ENCODE data around the gene AWAT2. TPM values are rescaled to one million over a fixed set of nuclear protein-coding genes. Genes with fewer than 3 reads are reported as not detected.

AWAT2 gene, protein sequence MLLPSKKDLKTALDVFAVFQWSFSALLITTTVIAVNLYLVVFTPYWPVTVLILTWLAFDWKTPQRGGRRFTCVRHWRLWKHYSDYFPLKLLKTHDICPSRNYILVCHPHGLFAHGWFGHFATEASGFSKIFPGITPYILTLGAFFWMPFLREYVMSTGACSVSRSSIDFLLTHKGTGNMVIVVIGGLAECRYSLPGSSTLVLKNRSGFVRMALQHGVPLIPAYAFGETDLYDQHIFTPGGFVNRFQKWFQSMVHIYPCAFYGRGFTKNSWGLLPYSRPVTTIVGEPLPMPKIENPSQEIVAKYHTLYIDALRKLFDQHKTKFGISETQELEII
- not detected for total RNA-seq

DNA sequence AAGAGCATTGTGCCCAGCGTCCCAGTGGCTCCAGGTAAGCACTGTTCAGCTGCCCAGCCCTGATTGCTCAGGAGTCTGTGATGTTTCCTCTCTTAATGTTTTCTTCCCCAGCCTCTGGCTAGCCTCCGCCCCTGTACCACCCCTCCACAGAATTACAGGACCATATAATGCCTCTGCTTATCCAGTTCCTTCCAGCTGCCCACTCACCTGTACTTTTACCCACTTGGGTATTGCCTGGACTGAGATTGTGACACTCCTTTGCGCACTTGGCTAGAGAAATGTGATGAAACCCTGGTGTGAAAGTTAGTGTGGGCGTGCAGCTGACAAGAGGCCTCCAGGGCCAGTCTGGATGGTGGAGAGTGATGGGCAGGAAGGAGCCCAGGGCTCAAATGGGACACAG is at the start of gene AWAT2:
Gene AWAT2 (minus strand): TSS at position 14 of the 400 bp plus-strand sequence. CDS start 6 bp downstream, at position 8.
- DNase-seq: no peak
- no peak for TF ChIP-seq CTCF (IDR thresholded peaks at IDR 0.05)
- no peak for TF ChIP-seq POLR2A (IDR thresholded peaks at IDR 0.05)
- Histone ChIP-seq H3K27ac (no peak within 1 kb of the TSS), H3K4me3 (no peak within 1 kb of the TSS), H3K9me3 (no peaks in the 10 kb centered on the region), H3K27me3 (no peaks in the 10 kb centered on the region), H3K4me1 (no peaks in the 10 kb centered on the region), H3K36me3 (no peaks in the 10 kb centered on the region)
- intact Hi-C loops (cut with DNase I; ENCODE audit: low total_unique reads): no loop called here

DNA sequence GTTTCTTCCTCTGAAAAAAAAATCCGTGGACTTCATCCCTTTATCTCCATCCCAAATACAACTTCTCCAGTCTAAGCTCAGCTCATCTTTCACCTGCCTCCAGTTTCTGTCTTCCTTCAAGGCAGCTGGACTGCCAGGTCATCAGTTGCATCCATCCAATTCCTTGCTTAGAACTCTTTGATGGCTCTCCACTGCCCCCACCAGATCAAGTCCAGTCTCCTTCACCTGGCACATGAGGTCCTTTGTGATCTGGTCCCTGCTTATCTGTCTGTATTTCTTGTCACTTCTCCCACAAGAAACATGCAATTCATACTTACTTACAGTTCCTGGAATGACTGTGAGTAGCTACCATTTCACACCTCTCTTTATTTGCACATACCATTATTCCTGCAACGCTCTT is 46.3 kb upstream of the AWAT2 start:
- TF ChIP-seq CTCF (IDR thresholded peaks at IDR 0.05): no peak
- TF ChIP-seq POLR2A (IDR thresholded peaks at IDR 0.05): no peak
- no peaks in the 10 kb centered on the region for H3K27me3 ChIP-seq
- no peak for DNase-seq
- H3K27ac ChIP-seq: no peak overlapping the region
- no peak overlapping the region for H3K4me3 ChIP-seq
- no peaks in the 10 kb centered on the region for H3K9me3 ChIP-seq
- H3K4me1 ChIP-seq: no peaks in the 10 kb centered on the region
- intact Hi-C loops (cut with DNase I; ENCODE audit: low total_unique reads): no loop called here
- no peaks in the 10 kb centered on the region for H3K36me3 ChIP-seq

DNA sequence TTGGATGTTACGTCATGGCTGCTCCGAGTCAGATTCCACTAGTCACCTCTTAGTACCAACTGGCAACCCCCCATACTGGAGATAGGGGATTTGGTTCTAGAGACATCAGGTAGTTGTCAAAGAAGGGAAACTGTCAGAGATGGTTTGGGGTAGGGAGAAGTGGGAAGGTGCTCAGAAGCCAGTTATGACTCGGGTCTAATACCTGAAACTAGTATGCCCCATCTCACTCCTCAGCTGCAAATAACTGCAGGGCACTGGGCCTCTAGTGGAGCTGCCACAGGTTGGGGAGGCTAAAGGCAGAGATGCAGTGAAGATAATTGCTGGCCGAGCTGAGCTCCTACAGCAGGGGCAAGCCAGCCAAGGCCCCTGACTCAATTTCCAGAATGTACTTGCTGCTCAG is 42.5 kb upstream of the AWAT2 start:
- no peaks in the 10 kb centered on the region for H3K36me3 ChIP-seq
- no peaks in the 10 kb centered on the region for H3K4me1 ChIP-seq
- no peaks in the 10 kb centered on the region for H3K27me3 ChIP-seq
- no peak overlapping the region for H3K27ac ChIP-seq
- no peak overlapping the region for H3K4me3 ChIP-seq
- H3K9me3 ChIP-seq: no peaks in the 10 kb centered on the region
- intact Hi-C loops (cut with DNase I; ENCODE audit: low total_unique reads): no loop called here
- no peak for DNase-seq
- no peak for TF ChIP-seq POLR2A (IDR thresholded peaks at IDR 0.05)
- TF ChIP-seq CTCF (IDR thresholded peaks at IDR 0.05): no peak

DNA sequence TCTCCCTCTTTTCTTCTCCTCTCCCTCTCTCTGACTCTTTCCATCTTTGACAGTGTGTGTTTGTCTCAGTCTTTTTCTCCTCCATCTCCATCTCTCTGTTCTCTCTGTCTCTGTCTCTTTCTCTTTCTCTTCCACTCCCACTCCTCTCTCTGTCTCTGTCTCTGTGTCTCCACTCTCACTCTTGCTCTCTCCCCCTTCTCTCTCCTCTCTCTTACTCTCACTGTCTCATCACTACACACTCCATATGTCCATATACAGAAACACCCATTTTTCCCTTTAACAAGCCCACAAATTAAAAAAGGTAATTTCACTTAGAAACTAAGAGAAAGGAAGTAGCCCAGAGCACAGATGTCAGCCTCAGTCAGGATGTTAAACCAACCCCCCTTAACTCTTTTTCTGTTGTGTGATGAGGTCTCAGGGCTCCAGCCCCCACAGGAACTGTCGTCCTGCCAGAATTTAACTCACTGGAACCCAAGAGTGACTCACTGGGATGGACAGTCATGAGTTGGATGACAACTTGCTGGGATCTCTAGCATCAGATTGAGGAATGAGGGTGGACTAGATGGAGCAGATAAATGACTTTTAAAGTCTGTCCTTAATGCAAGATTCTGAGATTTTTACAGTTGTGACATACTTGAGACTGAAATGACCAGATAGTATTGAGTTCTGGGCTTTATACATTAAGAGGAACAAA is 40.0 kb upstream of the AWAT2 start:
- intact Hi-C loops (cut with DNase I; ENCODE audit: low total_unique reads): no loop called here
- H3K4me1 ChIP-seq: no peaks in the 10 kb centered on the region
- H3K9me3 ChIP-seq: no peaks in the 10 kb centered on the region
- no peak overlapping the region for H3K4me3 ChIP-seq
- H3K36me3 ChIP-seq: no peaks in the 10 kb centered on the region
- H3K27ac ChIP-seq: no peak overlapping the region
- no peak for TF ChIP-seq CTCF (IDR thresholded peaks at IDR 0.05)
- no peak for TF ChIP-seq POLR2A (IDR thresholded peaks at IDR 0.05)
- no peaks in the 10 kb centered on the region for H3K27me3 ChIP-seq
- no peak for DNase-seq

DNA sequence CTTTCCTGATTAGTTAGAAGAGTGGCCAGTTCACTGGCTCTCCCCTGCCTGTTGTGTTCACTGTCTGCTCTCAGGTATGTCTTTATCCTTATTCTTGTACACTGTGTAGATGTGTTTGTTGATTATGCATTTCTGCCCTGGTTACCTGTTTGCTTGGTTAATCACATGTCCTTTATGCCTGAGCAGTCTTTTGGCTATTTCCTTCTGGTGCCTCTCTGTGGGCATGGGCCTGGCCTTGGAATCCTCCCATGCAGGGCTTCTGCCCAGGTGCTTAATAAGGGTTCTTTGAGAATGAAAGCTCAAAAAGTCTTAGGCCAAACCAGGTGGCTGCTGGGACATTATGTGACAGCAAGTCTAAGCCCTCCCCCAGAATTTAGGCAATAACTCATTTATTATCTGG is 39.0 kb upstream of the AWAT2 start:
- Histone ChIP-seq H3K36me3 (no peaks in the 10 kb centered on the region), H3K4me3 (no peak overlapping the region), H3K4me1 (no peaks in the 10 kb centered on the region), H3K27me3 (no peaks in the 10 kb centered on the region), H3K27ac (no peak overlapping the region), H3K9me3 (no peaks in the 10 kb centered on the region)
- TF ChIP-seq POLR2A (IDR thresholded peaks at IDR 0.05): no peak
- intact Hi-C loops (cut with DNase I; ENCODE audit: low total_unique reads): no loop called here
- no peak for DNase-seq
